HepG2 (cell line): ENCODE measurements around the gene SLC18A3. TPM values are rescaled to one million over a fixed set of nuclear protein-coding genes. Genes with fewer than 3 reads are reported as not detected.

Source experiments
- ARID5B ChIP-seq: IDR thresholded peaks from 2 replicates; pipeline ENCODE4 v1.4.0; 2020; ENCODE audit warnings: mild to moderate bottlenecking, missing genetic modification reagents
- HBP1 ChIP-seq: IDR thresholded peaks from 2 replicates; pipeline ENCODE4 v1.6.1; 2016; ENCODE audit warnings: low read depth, control low read depth
- MBD4 ChIP-seq: IDR thresholded peaks from 2 replicates; pipeline ENCODE4 v1.6.1; 2012; ENCODE audit warnings: low read length, inconsistent platforms, borderline replicate concordance
- NFIC ChIP-seq: IDR thresholded peaks from 2 replicates; pipeline ENCODE4 v1.6.1; 2012; ENCODE audit warnings: mild to moderate bottlenecking, low read length, inconsistent platforms
- PATZ1 ChIP-seq: sonication (generic); formaldehyde crosslinking; IDR thresholded peaks from 2 replicates; pipeline ENCODE4 v1.4.0; 2020; ENCODE audit warnings: missing genetic modification reagents
- RBFOX2 ChIP-seq: fragments of 200-400 bp; formaldehyde crosslinking; IDR thresholded peaks from 2 replicates; pipeline ENCODE4 v1.6.1; 2017; ENCODE audit warnings: low read depth, mild to moderate bottlenecking, low read length
- SIX4 ChIP-seq: sonication (generic); formaldehyde crosslinking; IDR thresholded peaks from 2 replicates; pipeline ENCODE4 v1.4.0; 2020; ENCODE audit warnings: missing genetic modification reagents
- SRSF1 ChIP-seq: fragments of 200-400 bp; formaldehyde crosslinking; optimal IDR thresholded peaks from 2 replicates; pipeline ENCODE3; 2017; ENCODE audit warnings: mild to moderate bottlenecking, low read depth, low read length, moderate library complexity
- TSC22D2 ChIP-seq: sonication (generic); formaldehyde crosslinking; IDR thresholded peaks from 2 replicates; pipeline ENCODE4 v1.5.1; 2020; ENCODE audit warnings: missing genetic modification reagents, mild to moderate bottlenecking, borderline replicate concordance
- polyA plus RNA-seq, 8 experiments: library from polyadenylated mRNA; depleted of rRNA in 3 of 8; stranded (reverse) in 7 of 8; unstranded in 1 of 8; fragments of >200 nt; fragmentation: Illumina TruSeq in 4 of 8; extraction: Trizol in 4 of 8; gene quantifications; 2 replicates each; pipeline versions ENCODE4 v1.2.1 to v1.2.3, GENCODE V29; 2011 to 2016; ENCODE audit warnings: low read depth in 4 of 8, missing spikeins in 1 of 8, mixed read lengths in 1 of 8; ENCODE audit not compliant: insufficient read depth in 1 of 8
- total RNA-seq, 5 experiments: library from RNA; depleted of rRNA; stranded (reverse); fragments of >200 nt; fragmentation: Illumina TruSeq; extraction: Trizol; gene quantifications; 2 replicates each; pipeline ENCODE4 v1.2.3, GENCODE V29; 2016; ENCODE audit warnings: low read depth in 1 of 5
- TF ChIP-seq, protein P1 (sequence below): conservative IDR thresholded peaks from 2 replicates; pipeline ENCODE4 v1.6.1; 2018; ENCODE audit warnings: missing genetic modification reagents
- TF ChIP-seq, protein P2 (sequence below): sonication (generic); formaldehyde crosslinking; IDR thresholded peaks from 2 replicates; pipeline ENCODE4 v1.5.1; 2020; ENCODE audit warnings: missing genetic modification reagents, mild to moderate bottlenecking, borderline replicate concordance
- TF ChIP-seq, protein P3 (sequence below): sonication (generic); formaldehyde crosslinking; IDR thresholded peaks from 2 replicates; pipeline ENCODE4 v1.9.0; 2021; ENCODE audit warnings: mild to moderate bottlenecking, missing genetic modification reagents

Gene SLC18A3
- total and polyA plus RNA-seq, 2 of the 13 experiments (the other 11 are each of a cell fraction or from before 2014, with no cell fraction given) = not detected

GRCh38 chr10:49606981-49607535 is 3.1 kb upstream of the SLC18A3 start (continued):
- TF ChIP-seq ARID5B (CRISPR knock-in tag) (peak; percentile 52; the same call in 1 of the 2 replicates), RBFOX2 (no peak), PATZ1 (CRISPR knock-in tag) (peak; percentile 39; the same call in 1 of the 2 replicates), SIX4 (CRISPR knock-in tag) (0 out of 2 replicates have a peak, but pooled peaks have one; percentile 23), MBD4 (no peak), TSC22D2 (CRISPR knock-in tag) (peak; percentile 94), NFIC (no peak), SRSF1 (no peak), HBP1 (peak; percentile 83; the same call in 1 of the 2 replicates)
- TF ChIP-seq, protein P1, sequence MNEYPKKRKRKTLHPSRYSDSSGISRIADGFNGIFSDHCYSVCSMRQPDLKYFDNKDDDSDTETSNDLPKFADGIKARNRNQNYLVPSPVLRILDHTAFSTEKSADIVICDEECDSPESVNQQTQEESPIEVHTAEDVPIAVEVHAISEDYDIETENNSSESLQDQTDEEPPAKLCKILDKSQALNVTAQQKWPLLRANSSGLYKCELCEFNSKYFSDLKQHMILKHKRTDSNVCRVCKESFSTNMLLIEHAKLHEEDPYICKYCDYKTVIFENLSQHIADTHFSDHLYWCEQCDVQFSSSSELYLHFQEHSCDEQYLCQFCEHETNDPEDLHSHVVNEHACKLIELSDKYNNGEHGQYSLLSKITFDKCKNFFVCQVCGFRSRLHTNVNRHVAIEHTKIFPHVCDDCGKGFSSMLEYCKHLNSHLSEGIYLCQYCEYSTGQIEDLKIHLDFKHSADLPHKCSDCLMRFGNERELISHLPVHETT (CRISPR knock-in tag) = 0 out of 2 replicates have a peak, but pooled peaks have one; percentile 57
- TF ChIP-seq, protein P2, sequence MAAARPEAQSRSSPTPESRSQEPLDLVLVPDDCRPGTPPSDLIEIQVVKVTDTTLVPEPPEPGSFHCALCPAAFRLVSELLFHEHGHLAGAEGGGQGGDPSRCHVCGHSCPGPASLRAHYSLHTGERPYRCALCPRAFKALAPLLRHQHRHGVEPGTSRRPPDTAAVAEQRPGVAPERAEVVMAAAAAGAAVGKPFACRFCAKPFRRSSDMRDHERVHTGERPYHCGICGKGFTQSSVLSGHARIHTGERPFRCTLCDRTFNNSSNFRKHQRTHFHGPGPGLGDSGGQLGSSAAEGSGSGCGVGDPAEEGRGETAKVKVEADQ (CRISPR knock-in tag) = no peak
- TF ChIP-seq, protein P3, sequence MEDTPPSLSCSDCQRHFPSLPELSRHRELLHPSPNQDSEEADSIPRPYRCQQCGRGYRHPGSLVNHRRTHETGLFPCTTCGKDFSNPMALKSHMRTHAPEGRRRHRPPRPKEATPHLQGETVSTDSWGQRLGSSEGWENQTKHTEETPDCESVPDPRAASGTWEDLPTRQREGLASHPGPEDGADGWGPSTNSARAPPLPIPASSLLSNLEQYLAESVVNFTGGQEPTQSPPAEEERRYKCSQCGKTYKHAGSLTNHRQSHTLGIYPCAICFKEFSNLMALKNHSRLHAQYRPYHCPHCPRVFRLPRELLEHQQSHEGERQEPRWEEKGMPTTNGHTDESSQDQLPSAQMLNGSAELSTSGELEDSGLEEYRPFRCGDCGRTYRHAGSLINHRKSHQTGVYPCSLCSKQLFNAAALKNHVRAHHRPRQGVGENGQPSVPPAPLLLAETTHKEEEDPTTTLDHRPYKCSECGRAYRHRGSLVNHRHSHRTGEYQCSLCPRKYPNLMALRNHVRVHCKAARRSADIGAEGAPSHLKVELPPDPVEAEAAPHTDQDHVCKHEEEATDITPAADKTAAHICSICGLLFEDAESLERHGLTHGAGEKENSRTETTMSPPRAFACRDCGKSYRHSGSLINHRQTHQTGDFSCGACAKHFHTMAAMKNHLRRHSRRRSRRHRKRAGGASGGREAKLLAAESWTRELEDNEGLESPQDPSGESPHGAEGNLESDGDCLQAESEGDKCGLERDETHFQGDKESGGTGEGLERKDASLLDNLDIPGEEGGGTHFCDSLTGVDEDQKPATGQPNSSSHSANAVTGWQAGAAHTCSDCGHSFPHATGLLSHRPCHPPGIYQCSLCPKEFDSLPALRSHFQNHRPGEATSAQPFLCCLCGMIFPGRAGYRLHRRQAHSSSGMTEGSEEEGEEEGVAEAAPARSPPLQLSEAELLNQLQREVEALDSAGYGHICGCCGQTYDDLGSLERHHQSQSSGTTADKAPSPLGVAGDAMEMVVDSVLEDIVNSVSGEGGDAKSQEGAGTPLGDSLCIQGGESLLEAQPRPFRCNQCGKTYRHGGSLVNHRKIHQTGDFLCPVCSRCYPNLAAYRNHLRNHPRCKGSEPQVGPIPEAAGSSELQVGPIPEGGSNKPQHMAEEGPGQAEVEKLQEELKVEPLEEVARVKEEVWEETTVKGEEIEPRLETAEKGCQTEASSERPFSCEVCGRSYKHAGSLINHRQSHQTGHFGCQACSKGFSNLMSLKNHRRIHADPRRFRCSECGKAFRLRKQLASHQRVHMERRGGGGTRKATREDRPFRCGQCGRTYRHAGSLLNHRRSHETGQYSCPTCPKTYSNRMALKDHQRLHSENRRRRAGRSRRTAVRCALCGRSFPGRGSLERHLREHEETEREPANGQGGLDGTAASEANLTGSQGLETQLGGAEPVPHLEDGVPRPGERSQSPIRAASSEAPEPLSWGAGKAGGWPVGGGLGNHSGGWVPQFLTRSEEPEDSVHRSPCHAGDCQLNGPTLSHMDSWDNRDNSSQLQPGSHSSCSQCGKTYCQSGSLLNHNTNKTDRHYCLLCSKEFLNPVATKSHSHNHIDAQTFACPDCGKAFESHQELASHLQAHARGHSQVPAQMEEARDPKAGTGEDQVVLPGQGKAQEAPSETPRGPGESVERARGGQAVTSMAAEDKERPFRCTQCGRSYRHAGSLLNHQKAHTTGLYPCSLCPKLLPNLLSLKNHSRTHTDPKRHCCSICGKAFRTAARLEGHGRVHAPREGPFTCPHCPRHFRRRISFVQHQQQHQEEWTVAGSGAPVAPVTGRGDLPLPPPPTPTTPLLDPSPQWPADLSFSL (CRISPR knock-in tag) = no peak
